BLaER1 treated with 17β-estradiol and CSF1 and Interleukin-3, amounts not matched to agents 10 nM and 100 nM (cell line): Measurements from ENCODE around the gene BABAM2.

ENCODE experiments used
- H3K27ac ChIP-seq, 11 experiments: shearing (Covaris generic); formaldehyde crosslinking; 2 replicates each; pipeline ENCODE4 v1.8.1; 2022
- H3K27me3 ChIP-seq, 11 experiments: shearing (Covaris generic); formaldehyde crosslinking; 2 replicates each; pipeline ENCODE4 v1.8.1; 2022
- H3K36me3 ChIP-seq, 11 experiments: shearing (Covaris generic); formaldehyde crosslinking; 2 replicates each; pipeline ENCODE4 v1.8.1; 2022
- H3K4me1 ChIP-seq, 10 experiments: shearing (Covaris generic); formaldehyde crosslinking; 2 replicates each; pipeline ENCODE4 v1.8.1; 2022
- H3K4me2 ChIP-seq, 11 experiments: shearing (Covaris generic); formaldehyde crosslinking; 2 replicates each; pipeline ENCODE4 v1.8.1; 2022
- H3K4me3 ChIP-seq, 10 experiments: shearing (Covaris generic); formaldehyde crosslinking; 2 replicates each; pipeline ENCODE4 v1.8.1; 2022
- H3K9ac ChIP-seq, 11 experiments: shearing (Covaris generic); formaldehyde crosslinking; 2 replicates each; pipeline ENCODE4 v1.8.1; 2022
- H3K9me3 ChIP-seq, 11 experiments: shearing (Covaris generic); formaldehyde crosslinking; replicated peaks in 1 of 11; 2 replicates each; pipeline ENCODE4 v1.8.1; 2022
- H4K20me1 ChIP-seq, 11 experiments: shearing (Covaris generic); formaldehyde crosslinking; 2 replicates each; pipeline ENCODE4 v1.8.1; 2022
- Cebpa-rat ChIP-seq, 11 experiments: shearing (Covaris generic); IDR thresholded peaks; 2 replicates each; pipeline ENCODE4 v1.8.1; 2022

BABAM2 gene

GRCh38 chr2:28185153-28185552 is 294.6 kb downstream of the BABAM2 start:
- H3K36me3 ChIP-seq: 0 out of 22 replicates have a peak, but pooled peaks cover 0 to 4% (median 0%) of the 10 kb centered on the region in 11 experiments
- no peak for TF ChIP-seq Cebpa-rat (IDR thresholded peaks at IDR 0.05)
- H3K4me1 ChIP-seq: peaks cover 0 to 6% (median 0%) of the 10 kb centered on the region in 10 experiments; a peak in 1 of 20 replicates
- no peak overlapping the region for H3K4me2 ChIP-seq
- no peaks in the 10 kb centered on the region for H4K20me1 ChIP-seq
- no peaks in the 10 kb centered on the region for H3K27me3 ChIP-seq
- no peak overlapping the region for H3K9ac ChIP-seq
- no peak overlapping the region for H3K27ac ChIP-seq
- peaks cover 0 to 5% (median 0%) of the 10 kb centered on the region in 11 experiments; a peak in 5 of 22 replicates for H3K9me3 ChIP-seq
- H3K4me3 ChIP-seq: no peak overlapping the region

DNA sequence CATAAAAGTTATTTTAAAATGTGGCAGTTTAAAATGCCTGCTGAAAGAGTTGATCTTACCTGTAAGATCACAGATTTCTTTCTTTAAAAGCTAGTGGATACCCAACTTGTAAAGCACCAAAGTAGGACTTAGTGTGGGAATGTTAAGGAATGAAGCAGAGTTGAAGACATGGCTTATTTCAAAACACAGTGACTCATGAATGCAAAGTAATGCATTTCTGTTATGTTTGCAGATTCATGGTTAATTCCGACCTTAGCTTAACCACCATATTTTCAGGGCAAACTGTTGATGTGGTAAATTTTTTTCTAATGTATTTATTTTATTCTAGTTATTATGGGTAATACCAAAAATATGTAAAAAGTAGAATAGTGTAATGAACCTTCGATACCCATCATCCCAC is 295.4 kb downstream of the BABAM2 start:
- no peaks in the 10 kb centered on the region for H4K20me1 ChIP-seq
- H3K9me3 ChIP-seq: peaks cover 0 to 9% (median 0%) of the 10 kb centered on the region in 11 experiments; a peak in 4 of 22 replicates
- no peak overlapping the region for H3K4me2 ChIP-seq
- no peak overlapping the region for H3K27ac ChIP-seq
- H3K27me3 ChIP-seq: no peaks in the 10 kb centered on the region
- H3K4me3 ChIP-seq: no peak overlapping the region
- 0 out of 22 replicates have a peak, but pooled peaks cover 0 to 7% (median 0%) of the 10 kb centered on the region in 11 experiments for H3K36me3 ChIP-seq
- H3K4me1 ChIP-seq: 0 out of 20 replicates have a peak, but pooled peaks cover 0 to 6% (median 0%) of the 10 kb centered on the region in 10 experiments
- no peak overlapping the region for H3K9ac ChIP-seq
- TF ChIP-seq Cebpa-rat (IDR thresholded peaks at IDR 0.05): no peak

DNA sequence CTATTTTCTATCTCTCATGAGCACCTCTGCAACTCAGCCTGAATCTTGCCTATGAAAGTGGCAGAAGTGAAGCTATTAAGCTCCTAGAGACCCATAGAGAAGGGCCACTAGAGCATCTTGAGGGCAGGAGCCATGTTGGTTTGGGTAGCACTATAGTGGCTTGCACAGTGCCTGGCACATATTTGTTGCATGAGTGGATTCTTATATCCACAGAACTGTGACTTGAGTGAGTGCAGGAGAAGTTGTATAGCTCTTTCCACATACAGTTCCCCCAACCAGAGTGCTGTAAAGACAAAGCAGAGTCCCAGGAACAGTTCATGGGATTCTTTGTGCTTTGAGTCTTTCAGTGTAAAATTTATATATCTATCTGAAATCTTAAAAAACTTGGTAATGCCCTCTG is 296.7 kb downstream of the BABAM2 start:
- Histone ChIP-seq H3K27me3 (no peaks in the 10 kb centered on the region), H3K9me3 (peaks cover 0 to 9% (median 0%) of the 10 kb centered on the region in 11 experiments; a peak in 3 of 22 replicates), H3K4me1 (0 out of 20 replicates have a peak, but pooled peaks cover 0 to 6% (median 0%) of the 10 kb centered on the region in 10 experiments), H3K4me3 (no peak overlapping the region), H3K27ac (no peak overlapping the region), H3K9ac (no peak overlapping the region), H4K20me1 (no peaks in the 10 kb centered on the region), H3K4me2 (no peak overlapping the region), H3K36me3 (0 out of 22 replicates have a peak, but pooled peaks cover 0 to 7% (median 0%) of the 10 kb centered on the region in 11 experiments)
- no peak for TF ChIP-seq Cebpa-rat (IDR thresholded peaks at IDR 0.05)

- Histone ChIP-seq H4K20me1 (no peaks in the 10 kb centered on the region), H3K4me1 (peaks cover 0 to 10% (median under 1%) of the 10 kb centered on the region in 10 experiments; a peak in 9 of 20 replicates), H3K4me3 (no peak overlapping the region), H3K27me3 (no peaks in the 10 kb centered on the region), H3K27ac (no peak overlapping the region), H3K4me2 (no peak overlapping the region), H3K9me3 (peaks cover 0 to 9% (median 0%) of the 10 kb centered on the region in 11 experiments; a peak in 4 of 22 replicates), H3K9ac (no peak overlapping the region), H3K36me3 (0 out of 22 replicates have a peak, but pooled peaks cover 0 to 7% (median 0%) of the 10 kb centered on the region in 11 experiments)
- no peak for TF ChIP-seq Cebpa-rat (IDR thresholded peaks at IDR 0.05)
Observed at GRCh38 chr2:28188436-28188835, 297.9 kb downstream of the BABAM2 start.

DNA sequence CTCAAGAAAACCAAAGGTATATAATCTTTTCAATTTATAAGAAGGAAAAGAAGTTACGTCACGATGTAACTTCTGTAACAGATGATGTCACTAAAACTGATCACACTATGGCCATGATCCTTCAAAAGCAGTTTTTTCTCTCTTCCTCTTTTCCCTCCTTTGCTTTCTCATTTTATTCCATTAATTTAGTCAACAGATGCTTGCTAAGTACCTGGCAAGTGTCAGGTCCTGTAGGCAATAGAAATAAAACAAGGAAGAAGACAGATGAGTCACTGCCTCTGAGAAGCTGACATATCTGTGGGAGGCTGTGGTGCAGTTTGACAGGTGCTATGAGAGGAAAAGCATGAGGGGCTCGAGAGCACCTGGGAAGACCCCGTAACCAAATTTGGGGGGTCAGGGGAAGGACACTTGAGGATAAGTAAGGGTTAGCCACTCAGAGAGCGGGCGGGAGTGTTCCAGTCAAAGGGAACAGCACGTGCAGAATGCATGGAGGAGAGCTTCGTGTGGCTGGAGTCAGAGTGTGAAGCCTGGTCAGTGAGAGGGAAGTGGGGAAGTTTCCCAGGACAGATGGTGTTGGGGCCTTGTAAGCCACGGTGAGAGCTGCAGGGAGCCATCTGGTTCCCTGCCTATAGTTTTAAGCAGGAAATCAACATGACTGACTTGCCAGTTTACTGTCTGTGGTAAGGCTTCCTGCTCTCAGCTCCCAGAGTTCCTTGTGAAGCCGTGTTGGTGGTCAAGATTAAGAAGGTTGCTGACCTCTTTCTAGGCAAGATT is 303.3 kb downstream of the BABAM2 start:
- peaks cover 0 to 9% (median 0%) of the 10 kb centered on the region in 11 experiments; a peak in 4 of 22 replicates for H3K9me3 ChIP-seq
- H3K27ac ChIP-seq: peak overlapping the region in 3 of 11 experiments; percentile 1 to 40 (median 10); a peak in 2 of 22 replicates
- H3K4me3 ChIP-seq: no peak overlapping the region
- H4K20me1 ChIP-seq: no peaks in the 10 kb centered on the region
- H3K9ac ChIP-seq: no peak overlapping the region
- no peak for TF ChIP-seq Cebpa-rat (IDR thresholded peaks at IDR 0.05)
- H3K36me3 ChIP-seq: peaks cover 0 to 24% (median 9%) of the 10 kb centered on the region in 11 experiments; a peak in 10 of 22 replicates
- H3K4me1 ChIP-seq: peaks cover 7 to 17% (median 12%) of the 10 kb centered on the region in 10 experiments
- H3K27me3 ChIP-seq: no peaks in the 10 kb centered on the region
- H3K4me2 ChIP-seq: peak overlapping the region; percentile 26 to 56 (median 38); a peak in 20 of 22 replicates

DNA sequence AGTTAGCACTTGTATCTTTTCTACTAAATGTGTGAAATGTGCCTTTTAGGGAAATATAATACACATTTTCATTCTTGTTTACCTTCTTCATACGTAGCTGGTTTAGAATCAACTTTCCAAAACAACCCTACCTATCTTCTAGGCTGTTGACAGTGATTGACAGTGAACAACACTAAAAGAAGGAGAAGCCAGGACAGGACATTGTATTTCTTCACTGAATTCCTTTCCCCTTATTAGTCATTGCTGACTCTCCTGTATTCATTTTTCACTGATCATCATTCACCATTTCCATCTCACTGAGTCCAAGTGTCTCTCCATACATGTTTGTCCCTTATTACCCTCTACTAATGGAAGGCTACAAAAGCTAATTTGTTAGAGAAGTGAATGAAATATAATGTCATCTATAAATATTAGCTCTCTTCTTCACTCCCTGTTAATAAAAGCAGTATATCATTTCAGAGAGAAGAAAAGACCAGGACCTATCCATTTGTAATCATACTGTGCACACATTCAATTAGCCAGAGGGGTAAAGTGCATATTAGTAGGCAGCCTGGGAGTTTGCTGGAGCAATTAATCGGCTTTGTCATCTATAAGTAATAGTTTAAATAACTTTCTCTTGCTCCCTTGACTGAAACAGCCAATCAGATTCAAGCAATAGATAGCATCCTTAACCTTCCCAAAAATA is 309.6 kb downstream of the BABAM2 start:
- no peaks in the 10 kb centered on the region for H4K20me1 ChIP-seq
- peaks cover 0 to 26% (median 10%) of the 10 kb centered on the region in 11 experiments; a peak in 11 of 22 replicates for H3K36me3 ChIP-seq
- no peaks in the 10 kb centered on the region for H3K27me3 ChIP-seq
- H3K9ac ChIP-seq: no peak overlapping the region
- H3K4me1 ChIP-seq: no peaks in the 10 kb centered on the region
- no peaks in the 10 kb centered on the region for H3K9me3 ChIP-seq
- H3K4me3 ChIP-seq: no peak overlapping the region
- no peak for TF ChIP-seq Cebpa-rat (IDR thresholded peaks at IDR 0.05)
- H3K4me2 ChIP-seq: no peak overlapping the region
- H3K27ac ChIP-seq: no peak overlapping the region

- no peak overlapping the region for H3K27ac ChIP-seq
- H3K9me3 ChIP-seq: no peaks in the 10 kb centered on the region
- H3K9ac ChIP-seq: no peak overlapping the region
- peaks cover 0 to 21% (median 5%) of the 10 kb centered on the region in 11 experiments; a peak in 11 of 22 replicates for H3K36me3 ChIP-seq
- H3K27me3 ChIP-seq: no peaks in the 10 kb centered on the region
- no peak for TF ChIP-seq Cebpa-rat (IDR thresholded peaks at IDR 0.05)
- H3K4me3 ChIP-seq: no peak overlapping the region
- H3K4me1 ChIP-seq: no peaks in the 10 kb centered on the region
- H3K4me2 ChIP-seq: no peak overlapping the region
- H4K20me1 ChIP-seq: no peaks in the 10 kb centered on the region
Observed at GRCh38 chr2:28201671-28202180, 311.2 kb downstream of the BABAM2 start.

- H3K4me3 ChIP-seq: no peak overlapping the region
- H3K9ac ChIP-seq: no peak overlapping the region
- H3K9me3 ChIP-seq: no peaks in the 10 kb centered on the region
- no peaks in the 10 kb centered on the region for H4K20me1 ChIP-seq
- peaks cover 0 to 17% (median 0%) of the 10 kb centered on the region in 11 experiments; a peak in 5 of 22 replicates for H3K36me3 ChIP-seq
- no peak for TF ChIP-seq Cebpa-rat (IDR thresholded peaks at IDR 0.05)
- H3K4me1 ChIP-seq: no peaks in the 10 kb centered on the region
- no peaks in the 10 kb centered on the region for H3K27me3 ChIP-seq
- H3K27ac ChIP-seq: no peak overlapping the region
- no peak overlapping the region for H3K4me2 ChIP-seq
Observed at GRCh38 chr2:28202719-28203118, 312.2 kb downstream of the BABAM2 start.

DNA sequence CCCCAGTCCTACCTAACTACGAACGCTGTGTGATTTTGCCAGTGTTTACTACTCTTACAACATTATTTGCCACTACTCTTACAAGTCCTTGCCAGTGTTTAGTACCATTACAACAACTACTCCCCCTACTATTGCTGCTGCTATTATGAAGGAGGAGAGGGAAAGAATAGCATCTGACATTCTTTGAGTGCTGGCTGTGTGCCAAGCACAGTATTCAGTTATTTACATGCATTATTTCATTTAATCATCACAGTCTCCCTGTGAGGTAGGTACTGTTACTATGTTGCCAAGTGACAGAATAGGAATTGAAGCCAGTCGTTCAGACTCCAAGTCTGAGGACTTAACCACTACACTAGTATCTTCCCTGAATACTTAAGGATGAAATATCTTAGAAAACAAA is 316.2 kb downstream of the BABAM2 start:
- no peak for TF ChIP-seq Cebpa-rat (IDR thresholded peaks at IDR 0.05)
- Histone ChIP-seq H3K9me3 (no peaks in the 10 kb centered on the region), H3K4me3 (no peak overlapping the region)

More for the DNA sequence above, 316.2 kb downstream of the BABAM2 start:
- no peak overlapping the region for H3K27ac ChIP-seq
- H3K4me1 ChIP-seq: peaks cover 0 to 10% (median 2%) of the 10 kb centered on the region in 10 experiments; a peak in 8 of 20 replicates
- H3K36me3 ChIP-seq: peaks cover 0 to 6% (median 0%) of the 10 kb centered on the region in 11 experiments; a peak in 4 of 22 replicates
- H3K4me2 ChIP-seq: no peak overlapping the region
- H3K27me3 ChIP-seq: no peaks in the 10 kb centered on the region
- no peaks in the 10 kb centered on the region for H4K20me1 ChIP-seq
- no peak overlapping the region for H3K9ac ChIP-seq
